ENCODE data around the gene AHDC1. TPM values are rescaled to one million over a fixed set of nuclear protein-coding genes. Genes with fewer than 3 reads are reported as not detected.

The AHDC1 gene
- total and polyA plus RNA-seq, 9 of the 15 experiments (the other 6 are each of a cell fraction or from before 2014, with no cell fraction given), result 0.21 to 36.4 (median 4.7) TPM

DNA sequence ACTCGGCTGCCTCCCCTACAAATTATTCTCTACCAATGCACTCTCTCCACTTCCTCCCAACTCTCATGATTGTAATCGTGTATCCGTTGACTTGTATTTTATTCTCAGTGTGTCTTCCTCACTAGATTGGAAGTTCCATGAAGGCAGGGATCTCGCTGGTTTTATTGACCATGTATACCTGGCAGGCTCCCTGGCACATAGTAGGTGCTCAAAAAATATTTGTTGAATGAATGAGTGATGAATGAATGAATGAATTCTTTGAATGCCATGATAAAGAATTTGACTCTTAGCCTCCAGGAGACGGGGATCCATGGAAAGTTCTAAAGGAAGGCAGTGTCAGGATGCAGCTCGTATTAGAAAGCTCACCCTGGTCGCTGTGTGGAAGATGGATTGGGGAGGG is 85.1 kb downstream of the AHDC1 start (continued):
- TF ChIP-seq PRDM10 (IDR thresholded peaks at IDR 0.05; ENCODE audit: partially characterized antibody), result peak; percentile 3
- TF ChIP-seq BCOR (IDR thresholded peaks at IDR 0.05), result peak; percentile 45
- TF ChIP-seq ZNF280A (IDR thresholded peaks at IDR 0.05; ENCODE audit: low read depth, partially characterized antibody), result peak; percentile 44
- 0 out of 2 replicates have a peak, but pooled peaks have one; percentile 25 for TF ChIP-seq MECOM (CRISPR knock-in tag; IDR thresholded peaks at IDR 0.05)
- TF ChIP-seq CBX3 (IDR thresholded peaks at IDR 0.05; ENCODE audit: borderline replicate concordance in 1 of 2, low read length in 2 of 2), result peak in 1 of 2 experiments; percentile 81; a peak in 1 of 3 replicates
- TF ChIP-seq TRIM28 (IDR thresholded peaks at IDR 0.05), result peak; percentile 88
- TF ChIP-seq KLF10 (CRISPR knock-in tag; IDR thresholded peaks at IDR 0.05), result 0 out of 2 replicates have a peak, but pooled peaks have one; percentile 37

Data from K562 (cell line).